Mesenchymal stem cell (in vitro differentiated cells and primary cell): Measurements from ENCODE around the gene C10orf90.

ENCODE experiments used
- DNase-seq: peaks from one replicate; pipeline ENCODE4 v3.0.0-alpha.2; 2013
- H2AFZ ChIP-seq: one replicate; pipeline ENCODE4 v1.6.1; 2013; ENCODE audit warnings: low read depth, mild to moderate bottlenecking, control low read depth, inconsistent platforms, low read length, moderate library complexity
- H2AK5ac ChIP-seq: 2 replicates; pipeline ENCODE4 v1.6.1; 2013; ENCODE audit warnings: low read length, moderate library complexity, mild to moderate bottlenecking, inconsistent platforms; ENCODE audit not compliant: severe bottlenecking
- H2BK120ac ChIP-seq: one replicate; pipeline ENCODE4 v1.6.1; 2013; ENCODE audit warnings: low read depth, mild to moderate bottlenecking, inconsistent platforms, low read length, moderate library complexity
- H2BK12ac ChIP-seq, 2 experiments: one replicate each; pipeline ENCODE4 v1.6.1; 2013; ENCODE audit warnings: inconsistent platforms in 2 of 2, low read length in 2 of 2, mild to moderate bottlenecking in 2 of 2, moderate library complexity in 2 of 2, control low read depth in 1 of 2
- H2BK15ac ChIP-seq: one replicate; pipeline ENCODE4 v1.6.1; 2013; ENCODE audit warnings: mild to moderate bottlenecking, low read depth, inconsistent platforms; ENCODE audit not compliant: poor library complexity, severe bottlenecking
- H2BK5ac ChIP-seq: 2 replicates; pipeline ENCODE4 v1.6.1; 2013; ENCODE audit warnings: low read depth, mild to moderate bottlenecking, low read length, control low read depth, inconsistent platforms; ENCODE audit not compliant: poor library complexity, severe bottlenecking
- H3K14ac ChIP-seq, 2 experiments: one replicate each; pipeline ENCODE4 v1.6.1; 2013; ENCODE audit warnings: inconsistent platforms in 2 of 2, low read length in 2 of 2, control low read depth in 1 of 2, mild to moderate bottlenecking in 1 of 2, moderate library complexity in 1 of 2
- H3K18ac ChIP-seq, 2 experiments: one replicate each; pipeline ENCODE4 v1.6.1; 2013; ENCODE audit warnings: inconsistent platforms in 2 of 2, low read length in 2 of 2, control low read depth in 1 of 2, low read depth in 1 of 2, mild to moderate bottlenecking in 1 of 2
- H3K23ac ChIP-seq, 2 experiments: one replicate each; pipeline ENCODE4 v1.6.1; 2013; ENCODE audit warnings: inconsistent platforms in 2 of 2, low read length in 2 of 2, mild to moderate bottlenecking in 2 of 2, moderate library complexity in 2 of 2, control low read depth in 1 of 2
- H3K27ac ChIP-seq: 2 replicates; pipeline ENCODE4 v1.5.1; 2013; ENCODE audit warnings: mild to moderate bottlenecking, moderate library complexity, low read length, control low read depth, inconsistent platforms; ENCODE audit not compliant: poor library complexity, severe bottlenecking
- H3K27me3 ChIP-seq, 2 experiments: 2 replicates each; pipeline versions ENCODE4 v1.6.1 to v1.7.0; 2013; ENCODE audit warnings: low read length in 2 of 2, mild to moderate bottlenecking in 2 of 2, moderate library complexity in 2 of 2, control low read depth in 1 of 2, inconsistent platforms in 1 of 2; ENCODE audit not compliant: control insufficient read depth in 1 of 2, insufficient read depth in 1 of 2
- H3K36me3 ChIP-seq, 2 experiments: 2 replicates each; pipeline versions ENCODE4 v1.6.1 to v1.7.0; 2013; ENCODE audit warnings: low read length in 2 of 2, control low read depth in 1 of 2, inconsistent platforms in 1 of 2, low read depth in 1 of 2, mild to moderate bottlenecking in 1 of 2; ENCODE audit not compliant: insufficient read depth in 2 of 2, control insufficient read depth in 1 of 2
- H3K4ac ChIP-seq, 2 experiments: one replicate each; pipeline ENCODE4 v1.6.1; 2013; ENCODE audit warnings: inconsistent platforms in 2 of 2, low read length in 2 of 2, mild to moderate bottlenecking in 2 of 2, moderate library complexity in 2 of 2, control low read depth in 1 of 2, low read depth in 1 of 2
- H3K4me1 ChIP-seq: 2 replicates; pipeline ENCODE4 v1.6.1; 2013; ENCODE audit warnings: low read depth, low read length, control low read depth; ENCODE audit not compliant: control insufficient read depth, insufficient read depth
- H3K4me2 ChIP-seq: 2 replicates; pipeline ENCODE4 v1.6.1; 2013; ENCODE audit warnings: low read length, mild to moderate bottlenecking, inconsistent platforms; ENCODE audit not compliant: poor library complexity, severe bottlenecking
- H3K4me3 ChIP-seq, 2 experiments: 2 replicates each; pipeline versions ENCODE4 v1.5.1 to v1.7.0; 2013; ENCODE audit warnings: low read length in 2 of 2, mild to moderate bottlenecking in 2 of 2, control low read depth in 1 of 2, low read depth in 1 of 2; ENCODE audit not compliant: insufficient read depth in 1 of 2
- H3K79me1 ChIP-seq: replicated peaks from 2 replicates; pipeline ENCODE4 v1.6.1; 2013; ENCODE audit warnings: mild to moderate bottlenecking, control low read depth, low read length, inconsistent platforms; ENCODE audit not compliant: poor library complexity, severe bottlenecking
- H3K9ac ChIP-seq: 2 replicates; pipeline ENCODE4 v1.7.0; 2013; ENCODE audit warnings: mild to moderate bottlenecking, low read length, moderate library complexity
- H3K9me3 ChIP-seq: 2 replicates; pipeline ENCODE4 v1.7.0; 2013; ENCODE audit warnings: mild to moderate bottlenecking, low read length; ENCODE audit not compliant: control insufficient read depth
- H4K8ac ChIP-seq: one replicate; pipeline ENCODE4 v1.6.1; 2013; ENCODE audit warnings: inconsistent platforms, mild to moderate bottlenecking, low read length, moderate library complexity
- H4K91ac ChIP-seq: one replicate; pipeline ENCODE4 v1.6.1; 2013; ENCODE audit warnings: mild to moderate bottlenecking, low read length, inconsistent platforms
- WGBS: methylation state at CpG from one replicate; pipeline ENCODE4 v1.1.7; 2013; ENCODE audit warnings: mixed read lengths; 5-methylcytosine and 5-hydroxymethylcytosine counted together

Gene C10orf90

DNA sequence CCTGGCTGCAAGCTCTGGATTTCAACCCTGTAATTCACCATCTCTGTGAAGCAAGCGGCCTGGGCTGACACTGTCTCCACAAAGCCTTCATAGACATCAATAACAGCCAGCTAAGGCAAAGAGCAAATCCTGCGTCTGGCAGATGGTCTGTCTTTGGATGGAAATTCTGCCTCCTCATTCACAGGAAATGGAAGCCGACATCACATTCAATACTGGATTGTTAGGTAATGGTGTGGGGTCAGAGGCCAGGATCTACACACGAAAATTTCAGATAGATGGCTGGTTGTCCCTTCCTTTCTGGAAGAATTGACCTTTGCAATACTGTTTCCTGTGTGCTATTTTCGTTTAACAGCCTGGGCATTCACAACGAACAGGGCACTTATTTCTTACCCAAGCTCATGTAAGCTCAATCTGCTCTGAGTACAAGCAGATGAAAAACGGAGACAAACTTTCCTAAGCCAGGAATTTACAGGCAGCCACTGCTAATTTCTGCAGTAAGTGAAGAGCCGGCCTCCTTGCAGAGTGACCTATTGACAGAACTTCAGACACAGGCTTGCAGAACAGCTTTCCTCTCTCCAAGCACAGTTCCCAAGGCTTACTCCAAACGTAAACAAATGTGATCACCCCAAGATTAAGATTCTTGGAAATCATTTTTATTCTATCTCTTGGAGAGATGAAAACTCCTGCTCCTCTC, 279.2 kb downstream of the C10orf90 start:
- no peak overlapping the region for H2AK5ac ChIP-seq
- peak overlapping the region; percentile 35 to 62 for H3K4ac ChIP-seq
- no peak overlapping the region for H2BK5ac ChIP-seq
- no peaks in the 10 kb centered on the region for H3K27me3 ChIP-seq
- H3K9ac ChIP-seq = peak overlapping the region; percentile 63
- no peak overlapping the region for H2BK120ac ChIP-seq
- no peaks in the 10 kb centered on the region for H3K9me3 ChIP-seq
- H4K8ac ChIP-seq = peak overlapping the region; percentile 12
- peak overlapping the region; percentile 64 for H3K27ac ChIP-seq
- H3K4me2 ChIP-seq = no peak overlapping the region
- H3K18ac ChIP-seq = peak overlapping the region in 1 of 2 experiments; percentile 69
- no peak overlapping the region for H2BK12ac ChIP-seq
- no peak overlapping the region for H3K4me3 ChIP-seq
- H2BK15ac ChIP-seq = no peak overlapping the region
- H3K36me3 ChIP-seq = no peaks in the 10 kb centered on the region
- no peak overlapping the region for H3K14ac ChIP-seq
- no peak overlapping the region for H3K23ac ChIP-seq
- peaks cover 6% of the 10 kb centered on the region for H3K79me1 ChIP-seq
- H4K91ac ChIP-seq = peak overlapping the region; percentile 15
- 5% methylated on average over 9 of the region's 9 CpGs for WGBS
- DNase-seq = peak; percentile 91
- H2AFZ ChIP-seq = no peak overlapping the region
- peaks cover 8% of the 10 kb centered on the region for H3K4me1 ChIP-seq

DNA sequence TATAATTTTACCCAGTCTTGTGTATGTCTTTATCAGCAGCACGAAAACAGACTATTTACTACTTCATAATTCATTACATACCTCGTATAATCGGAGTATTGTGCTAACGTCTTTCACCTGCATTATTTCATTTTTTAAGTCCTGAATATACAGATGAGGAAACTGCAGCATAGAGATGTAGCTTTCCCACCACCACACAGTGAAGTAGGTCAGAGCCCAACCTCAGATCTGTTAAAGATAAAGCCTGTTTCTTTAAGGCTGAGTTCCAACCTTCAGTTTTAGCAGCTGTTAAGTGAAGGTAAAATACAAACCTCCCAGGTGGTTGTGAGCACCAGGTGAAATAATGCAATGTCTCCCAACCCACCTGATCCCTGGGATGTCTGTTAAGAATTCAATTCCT, 280.2 kb downstream of the C10orf90 start:
- H3K23ac ChIP-seq = no peak overlapping the region
- no peaks in the 10 kb centered on the region for H3K9me3 ChIP-seq
- H3K18ac ChIP-seq = peak overlapping the region in 1 of 2 experiments; percentile 53
- H3K4me3 ChIP-seq = no peak overlapping the region
- H3K4me2 ChIP-seq = no peak overlapping the region
- H3K27ac ChIP-seq = no peak overlapping the region
- DNase-seq = no peak
- H2BK120ac ChIP-seq = no peak overlapping the region
- peak overlapping the region; percentile 63 for H3K9ac ChIP-seq
- H4K8ac ChIP-seq = no peak overlapping the region
- peaks cover 0 to 4% of the 10 kb centered on the region in 2 experiments for H3K36me3 ChIP-seq
- H2AFZ ChIP-seq = no peak overlapping the region
- H2BK15ac ChIP-seq = no peak overlapping the region
- H3K79me1 ChIP-seq = peaks cover 7% of the 10 kb centered on the region
- H3K27me3 ChIP-seq = no peaks in the 10 kb centered on the region
- H4K91ac ChIP-seq = no peak overlapping the region
- H3K4me1 ChIP-seq = peaks cover 11% of the 10 kb centered on the region
- 100% methylated on average over 4 of the region's 4 CpGs for WGBS
- no peak overlapping the region for H3K14ac ChIP-seq
- H2BK5ac ChIP-seq = no peak overlapping the region
- H2AK5ac ChIP-seq = peak overlapping the region; percentile 64
- H2BK12ac ChIP-seq = no peak overlapping the region
- peak overlapping the region in 1 of 2 experiments; percentile 60 for H3K4ac ChIP-seq

DNA sequence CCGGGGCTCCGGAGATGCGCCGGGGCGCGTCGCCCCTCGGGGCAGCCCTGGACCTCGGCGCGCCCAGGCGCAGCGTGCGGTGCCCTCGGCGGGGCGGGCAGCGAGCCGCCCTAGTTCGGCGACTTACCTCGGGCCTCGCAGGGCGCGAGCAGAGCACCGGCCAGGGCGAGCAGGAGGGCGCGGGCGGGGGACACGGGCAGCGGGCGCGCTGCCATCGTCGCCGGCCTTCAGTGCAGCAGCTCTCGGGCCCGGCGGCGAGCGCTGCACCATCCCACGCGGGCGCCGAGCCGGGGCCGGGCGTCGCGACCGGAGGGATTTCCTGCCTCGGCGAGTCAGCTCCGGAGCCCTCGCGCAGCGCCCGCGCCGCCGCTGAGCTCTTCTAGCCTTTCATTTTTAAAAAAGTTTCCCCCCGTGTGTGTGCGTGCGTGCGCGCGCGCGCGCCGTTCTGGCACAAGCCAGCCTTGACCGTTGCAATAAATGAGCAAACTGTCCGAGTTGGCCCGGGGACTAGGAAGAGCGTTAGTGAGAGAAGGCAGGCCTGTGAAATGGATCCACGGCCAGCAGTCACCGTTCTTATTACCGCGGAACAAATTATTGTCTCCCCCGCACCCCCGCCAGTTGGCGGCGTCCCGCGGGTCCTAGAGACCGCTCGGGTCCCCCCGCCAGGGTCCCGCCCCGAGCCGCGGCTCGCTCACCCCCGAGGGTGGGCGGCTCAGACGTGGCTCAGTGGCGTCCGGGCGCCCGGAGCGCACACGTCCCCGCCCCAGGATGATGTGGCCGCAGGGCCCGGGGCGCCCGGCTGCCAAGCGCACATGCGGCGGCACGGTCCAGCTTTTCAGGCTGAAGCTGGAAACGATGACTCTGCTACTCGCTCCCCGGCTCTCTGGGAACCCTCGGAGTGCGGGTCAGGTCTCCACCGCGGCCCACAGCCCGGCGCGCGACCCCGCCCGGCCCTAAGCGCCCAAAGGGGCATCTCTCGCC, 282.3 kb downstream of the C10orf90 start, which contains the start of gene ADAM12:
ADAM12 (minus strand) TSS at position 547 of the 981 bp plus-strand sequence; CDS start at position 215, 332 bp downstream.
- H3K18ac ChIP-seq = peak within 1 kb of the TSS; percentile 77 to 89
- no peaks in the 10 kb centered on the region for H3K9me3 ChIP-seq
- peak within 1 kb of the TSS; percentile 73 for H3K27ac ChIP-seq
- peak within 1 kb of the TSS in 1 of 2 experiments; percentile 96 for H3K23ac ChIP-seq
- peak; percentile 71 for DNase-seq
- peak within 1 kb of the TSS; percentile 94 for H2BK120ac ChIP-seq
- WGBS = 7% methylated on average over 98 of the region's 127 CpGs
- H2BK15ac ChIP-seq = peak within 1 kb of the TSS; percentile 94
- H3K4me2 ChIP-seq = peak within 1 kb of the TSS; percentile 90
- peaks cover 8% of the 10 kb centered on the region for H3K4me1 ChIP-seq
- peak within 1 kb of the TSS; percentile 22 for H2AK5ac ChIP-seq
- peak within 1 kb of the TSS; percentile 88 for H4K8ac ChIP-seq
- peak within 1 kb of the TSS; percentile 86 for H4K91ac ChIP-seq
- H3K27me3 ChIP-seq = no peaks in the 10 kb centered on the region
- H3K79me1 ChIP-seq = peaks cover 7% of the 10 kb centered on the region
- peak within 1 kb of the TSS in 1 of 2 experiments; percentile 97 for H3K14ac ChIP-seq
- peak within 1 kb of the TSS; percentile 96 for H3K9ac ChIP-seq
- H3K4me3 ChIP-seq = peak within 1 kb of the TSS; percentile 84 to 97
- H3K36me3 ChIP-seq = peaks cover 0 to 24% of the 10 kb centered on the region in 2 experiments
- peak within 1 kb of the TSS; percentile 81 for H2BK5ac ChIP-seq
- H3K4ac ChIP-seq = peak within 1 kb of the TSS; percentile 87 to 99
- peak within 1 kb of the TSS; percentile 79 for H2AFZ ChIP-seq
- peak within 1 kb of the TSS; percentile 55 to 99 for H2BK12ac ChIP-seq
